Sigmoid colon (tissue), 7 donors: ENCODE measurements around the gene SCAF4. TPM values are rescaled to one million over a fixed set of nuclear protein-coding genes. Genes with fewer than 3 reads are reported as not detected.
"Not testable (repeated sequence)": the region's sequence is repeated elsewhere in the genome, so short reads cannot be mapped to it uniquely, and the experiment has no call there.

Experiments
- DNase-seq: peaks from one replicate; pipeline ENCODE4 v3.0.0-alpha.2; 2019
- H3K27ac ChIP-seq, 4 donors: fragments of 200-600 bp; sonication (generic); one replicate each; pipeline ENCODE4 v1.5.1; 2016 to 2019; ENCODE audit warnings: mild to moderate bottlenecking in 1 of 4
- H3K27me3 ChIP-seq, 3 donors: fragments of 200-600 bp; sonication (generic); one replicate each; pipeline ENCODE4 v1.5.1; 2019; ENCODE audit warnings: mild to moderate bottlenecking in 1 of 3
- H3K36me3 ChIP-seq, 4 donors: fragments of 200-600 bp; sonication (generic); one replicate each; pipeline ENCODE4 v1.5.1; 2016 to 2019
- H3K4me1 ChIP-seq, 4 donors: fragments of 200-600 bp; sonication (generic); one replicate each; pipeline ENCODE4 v1.5.1; 2017 to 2019
- H3K4me3 ChIP-seq, 4 donors: fragments of 200-600 bp; sonication (generic); one replicate each; pipeline ENCODE4 v1.5.1; 2017 to 2019; ENCODE audit warnings: mild to moderate bottlenecking in 2 of 4, moderate library complexity in 1 of 4
- H3K9me3 ChIP-seq, 4 donors: fragments of 200-600 bp in 3 of 4; sonication (generic) in 3 of 4; one replicate each; pipeline versions ENCODE4 v1.5.1 to v1.6.1; 2013 to 2019
- CTCF ChIP-seq, 4 experiments: fragments of 450-650 bp in 3 of 4; fragments of 200-600 bp in 1 of 4; IDR thresholded peaks; one replicate each; pipeline ENCODE4 v1.5.1; 2016 to 2019; ENCODE audit warnings: antibody characterized with exemption in 4 of 4, mild to moderate bottlenecking in 3 of 4, moderate library complexity in 2 of 4
- EP300 ChIP-seq, 4 donors: sonication (generic); formaldehyde crosslinking; IDR thresholded peaks; one replicate each; pipeline ENCODE4 v1.6.1; 2017; ENCODE audit warnings: antibody characterized with exemption in 4 of 4
- POLR2A ChIP-seq, 2 donors: fragments of 450-650 bp; IDR thresholded peaks; one replicate each; pipeline ENCODE4 v1.6.1; 2016; ENCODE audit warnings: antibody characterized with exemption in 2 of 2, mild to moderate bottlenecking in 2 of 2, moderate library complexity in 2 of 2
- POLR2AphosphoS5 ChIP-seq, 4 donors: sonication (generic); formaldehyde crosslinking; IDR thresholded peaks; one replicate each; pipeline ENCODE4 v1.6.1; 2017; ENCODE audit warnings: antibody characterized with exemption in 4 of 4
- WGBS, 2 donors: extraction: QIAGEN DNeasy Blood & Tissue Kit; methylation state at CpG; one replicate each; pipeline ENCODE4 v1.1.7; 2013; 5-methylcytosine and 5-hydroxymethylcytosine counted together
- intact Hi-C: fragments of 100-400 bp; cut with DNase I; formaldehyde crosslinking; loops from one replicate; pipeline ENCODE4 v1.15.1; 2023
- polyA plus RNA-seq, 3 donors: library from polyadenylated mRNA; stranded (reverse); fragments of 200-250 nt; gene quantifications; one replicate each; pipeline ENCODE4 v1.2.3, GENCODE V29; 2013
- total RNA-seq, 4 donors: library from RNA; depleted of rRNA; stranded (reverse); fragments of >200 nt; gene quantifications; one replicate each; pipeline ENCODE4 v1.1.0, GENCODE V29; 2016
- donor health status: healthy with polysubstance abuse.
- donor health status: Bipolar disorder and iron deficiency.
- donor health status: healthy.

Gene SCAF4
- total and polyA plus RNA-seq, 7 donors: 6.0 to 19.1 (median 11.4) TPM

DNA sequence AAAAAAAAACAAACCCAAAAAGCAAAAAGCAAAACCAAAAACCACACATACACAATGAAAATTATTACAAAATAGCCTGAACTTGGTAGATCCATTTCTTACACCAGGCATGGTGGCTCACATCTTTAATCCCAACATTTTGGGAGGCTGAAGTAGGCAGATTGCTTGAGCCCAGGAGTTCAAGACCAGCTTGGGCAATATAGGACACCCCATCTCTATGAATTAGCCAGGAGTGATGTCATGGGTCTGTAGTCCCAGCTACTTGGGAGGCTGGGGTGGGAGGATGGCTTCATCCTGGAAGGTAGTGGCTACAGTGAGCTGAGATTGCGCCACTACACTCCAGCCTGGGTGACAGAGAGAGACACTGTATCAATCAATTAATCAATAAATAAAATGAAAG, 42.1 kb upstream of the SCAF4 start:
- TF ChIP-seq POLR2A (IDR thresholded peaks at IDR 0.05) (no peak), POLR2AphosphoS5 (IDR thresholded peaks at IDR 0.05) (no peak)
- Histone ChIP-seq H3K36me3 (no peaks in the 10 kb centered on the region), H3K4me3 (no peak overlapping the region), H3K27me3 (no peaks in the 10 kb centered on the region), H3K4me1 (no peaks in the 10 kb centered on the region), H3K27ac (no peak overlapping the region), H3K9me3 (no peaks in the 10 kb centered on the region)
- intact Hi-C loops: no loop called here
- WGBS, 2 donors: 95% methylated on average over 1 of the region's 1 CpG
- DNase-seq: no peak

GRCh38 chr21:31772674-31773555, 41.0 kb upstream of the SCAF4 start:
- WGBS, 2 donors: 56 to 58% methylated on average over 5 of the region's 5 CpGs
- intact Hi-C loops: no loop called here
- H3K27me3 ChIP-seq: no peaks in the 10 kb centered on the region
- H3K36me3 ChIP-seq: no peaks in the 10 kb centered on the region
- H3K4me1 ChIP-seq: no peaks in the 10 kb centered on the region
- no peak overlapping the region for H3K4me3 ChIP-seq
- TF ChIP-seq EP300 (IDR thresholded peaks at IDR 0.05): no peak
- no peak for TF ChIP-seq POLR2AphosphoS5 (IDR thresholded peaks at IDR 0.05)
- DNase-seq: no peak
- no peaks in the 10 kb centered on the region for H3K9me3 ChIP-seq
- H3K27ac ChIP-seq: no peak overlapping the region

- no peaks in the 10 kb centered on the region for H3K36me3 ChIP-seq
- WGBS, 2 donors: 63 to 78% methylated on average over 3 of the region's 3 CpGs
- TF ChIP-seq CTCF (IDR thresholded peaks at IDR 0.05): no peak
- no peak for TF ChIP-seq EP300 (IDR thresholded peaks at IDR 0.05)
- no peak for TF ChIP-seq POLR2AphosphoS5 (IDR thresholded peaks at IDR 0.05)
- no peak for TF ChIP-seq POLR2A (IDR thresholded peaks at IDR 0.05)
- H3K9me3 ChIP-seq: no peaks in the 10 kb centered on the region
- H3K4me3 ChIP-seq: no peak overlapping the region
- H3K27me3 ChIP-seq: no peaks in the 10 kb centered on the region
- no peak for DNase-seq
- intact Hi-C loops: no loop called here
- H3K4me1 ChIP-seq: no peaks in the 10 kb centered on the region
- H3K27ac ChIP-seq: no peak overlapping the region
Measured at GRCh38 chr21:31771685-31772084, 39.8 kb upstream of the SCAF4 start.

- Histone ChIP-seq H3K4me1 (no peaks in the 10 kb centered on the region), H3K4me3 (no peak overlapping the region), H3K36me3 (no peaks in the 10 kb centered on the region), H3K27ac (no peak overlapping the region), H3K9me3 (no peaks in the 10 kb centered on the region), H3K27me3 (no peaks in the 10 kb centered on the region)
- WGBS, 2 donors: 97% methylated on average over 1 of the region's 1 CpG
- DNase-seq: no peak
- TF ChIP-seq CTCF (IDR thresholded peaks at IDR 0.05) (no peak), POLR2A (IDR thresholded peaks at IDR 0.05) (no peak), POLR2AphosphoS5 (IDR thresholded peaks at IDR 0.05) (no peak), EP300 (IDR thresholded peaks at IDR 0.05) (no peak)
- intact Hi-C loops: no loop called here
Measured at GRCh38 chr21:31768710-31769109, 36.8 kb upstream of the SCAF4 start.

DNA sequence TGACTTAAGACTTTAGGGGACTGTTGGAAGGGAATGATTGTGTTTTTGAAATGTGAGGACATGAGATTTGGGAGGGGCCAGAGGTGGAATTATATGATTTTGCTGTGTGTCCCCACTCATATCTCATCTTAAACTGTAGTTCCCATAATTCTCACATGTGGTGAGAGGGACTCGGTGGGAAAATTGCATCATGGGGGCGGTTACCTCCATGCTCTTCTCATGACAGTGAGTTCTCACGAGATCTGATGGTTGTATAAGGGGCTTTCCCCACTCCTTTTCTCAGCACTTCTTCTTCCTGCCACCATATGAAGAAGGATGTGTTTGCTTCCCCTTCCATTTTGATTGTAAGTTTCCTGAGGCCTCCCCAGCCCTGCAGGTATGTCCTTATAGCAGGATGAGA, 35.0 kb upstream of the SCAF4 start:
- no peak for TF ChIP-seq POLR2AphosphoS5 (IDR thresholded peaks at IDR 0.05)
- no peak for TF ChIP-seq POLR2A (IDR thresholded peaks at IDR 0.05)
- TF ChIP-seq CTCF (IDR thresholded peaks at IDR 0.05): no peak
- no peak for TF ChIP-seq EP300 (IDR thresholded peaks at IDR 0.05)
- no peak for DNase-seq
- Histone ChIP-seq H3K9me3 (no peaks in the 10 kb centered on the region), H3K36me3 (no peaks in the 10 kb centered on the region), H3K4me3 (no peak overlapping the region), H3K4me1 (no peaks in the 10 kb centered on the region), H3K27me3 (no peaks in the 10 kb centered on the region), H3K27ac (no peak overlapping the region)
- WGBS, 2 donors: 53 to 74% methylated on average over 3 of the region's 3 CpGs
- intact Hi-C loops: no loop called here

DNA sequence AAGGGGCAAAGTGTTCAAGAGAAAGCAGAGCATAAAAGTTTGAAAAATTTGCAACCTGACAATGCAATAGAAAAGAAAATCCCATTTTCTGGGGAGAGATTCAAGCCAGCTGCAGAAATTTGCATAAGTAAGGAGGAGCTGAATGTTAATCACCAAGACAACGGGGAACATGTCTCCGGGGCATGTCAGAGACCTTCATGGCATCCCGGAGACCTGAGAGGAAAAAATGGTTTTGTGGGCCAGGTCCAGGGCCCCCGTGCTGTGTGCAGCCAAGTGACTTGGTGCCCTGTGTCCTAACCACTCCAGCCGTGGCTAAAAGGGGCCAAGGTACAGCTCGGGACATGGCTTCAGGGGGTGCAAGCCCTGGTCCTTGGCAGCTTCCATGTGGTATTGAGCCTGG, 33.9 kb upstream of the SCAF4 start:
- H3K27me3 ChIP-seq, H3K27ac ChIP-seq, H3K36me3 ChIP-seq, H3K4me3 ChIP-seq, intact Hi-C loops, DNase-seq, H3K4me1 ChIP-seq, H3K9me3 ChIP-seq: not testable (repeated sequence)
- 84 to 94% methylated on average over 6 of the region's 6 CpGs for WGBS, 2 donors
